T-helper 9 cell (primary cell): ENCODE results near the gene USH1G.
"Not testable (repeated sequence)": the region's sequence is repeated elsewhere in the genome, so short reads cannot be mapped to it uniquely, and the experiment has no call there.

Experiments used
- DNase-seq: peaks from one replicate; pipeline ENCODE4 v3.0.0-alpha.2; 2020
- total RNA-seq, 2 donors: gene quantifications; one replicate each; lab custom pipeline; 2026; lab: John Stamatoyannopoulos, UW

Gene USH1G
- total RNA-seq = 0 reads per million in 2 donors

DNA sequence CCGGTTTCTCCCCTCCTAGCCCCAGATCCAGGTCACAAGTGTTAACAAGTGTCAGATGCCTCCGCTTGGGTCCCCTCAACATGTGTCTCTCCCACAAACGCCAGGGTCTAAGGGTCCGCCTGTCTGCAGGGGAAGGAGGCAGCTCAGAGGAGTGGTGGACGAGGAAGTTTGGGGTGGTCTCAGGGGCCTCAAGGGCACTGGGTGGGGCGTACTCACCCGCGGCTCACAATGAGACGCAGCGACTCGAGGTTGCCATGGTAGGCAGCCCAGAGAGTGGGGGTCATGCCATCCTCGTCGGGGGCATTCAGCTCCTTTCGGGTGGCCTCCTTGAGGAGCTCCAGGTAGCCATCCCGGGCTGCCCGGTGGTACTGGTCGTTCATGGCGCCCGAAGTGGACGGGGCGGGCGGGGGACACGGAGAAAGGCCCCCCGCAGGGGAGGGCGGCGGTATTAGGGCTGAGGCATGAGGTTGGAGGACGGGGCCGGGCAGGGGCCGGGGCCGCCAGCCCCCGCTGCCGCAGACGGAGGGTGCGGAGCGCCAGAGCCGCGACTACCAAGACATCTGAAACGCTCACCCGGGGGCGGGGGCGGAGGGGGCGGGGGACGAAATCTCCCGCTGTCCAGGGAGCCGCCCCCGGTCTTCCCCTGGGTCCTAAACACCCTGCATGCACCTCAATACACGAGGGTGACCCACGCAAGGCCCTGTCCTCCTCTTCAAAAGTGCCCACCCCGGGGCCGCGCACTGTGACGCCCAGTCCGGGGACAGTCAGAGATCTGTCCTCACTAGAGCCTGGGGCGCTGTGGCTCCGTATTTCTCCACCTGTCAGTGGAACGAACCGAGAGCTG lies at the start of gene USH1G:
Gene USH1G, minus strand, starts transcription at position 562 of the 844 bp plus-strand sequence. Its CDS starts 182 bp downstream, at position 380.
- DNase-seq = peak; percentile 15

GRCh38 chr17:74972107-74972972 lies 49.3 kb upstream of the USH1G start, which contains the start of gene HID1:
Gene HID1, minus strand, starts transcription at chr17:74972759. Its CDS starts 103 bp downstream, at chr17:74972656.
- peak; percentile 85 for DNase-seq

DNA sequence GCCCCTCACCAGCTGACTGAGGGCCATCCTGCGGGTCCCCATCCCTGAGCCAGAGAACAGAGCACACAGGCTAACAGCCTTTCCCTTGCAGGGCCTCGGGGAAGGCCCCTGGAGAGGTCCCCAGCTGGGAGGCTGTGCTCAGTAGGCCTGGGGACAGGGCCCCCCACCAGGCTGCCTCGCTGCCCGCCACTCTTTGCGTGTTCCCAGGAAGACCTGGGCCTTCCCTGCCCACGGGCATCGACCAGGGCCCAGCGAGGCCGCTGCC lies 48.7 kb upstream of the USH1G start:
- DNase-seq = no peak

- no peak for DNase-seq
These were observed 48.2 kb upstream of the USH1G start for GRCh38 chr17:74971069-74971841.

DNA sequence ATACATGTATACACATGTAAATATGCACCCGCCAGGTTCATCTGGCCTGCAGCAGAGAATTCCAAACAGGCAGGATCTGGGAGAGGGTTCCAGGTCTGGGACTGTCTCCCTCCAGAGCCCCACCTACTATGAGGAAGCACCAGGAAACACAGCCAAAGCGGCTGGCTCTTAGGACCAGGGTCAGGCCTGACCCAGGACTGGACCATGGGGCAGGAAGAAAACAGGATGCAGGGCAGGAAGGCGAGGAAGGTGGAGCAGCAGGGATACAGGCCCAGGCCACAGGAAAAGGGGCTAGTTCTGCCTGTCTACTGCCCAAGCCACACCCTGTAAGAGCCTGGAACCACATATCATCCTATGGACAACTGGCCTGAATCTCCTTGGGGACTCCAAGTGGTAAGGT lies 47.3 kb upstream of the USH1G start:
- no peak for DNase-seq

DNA sequence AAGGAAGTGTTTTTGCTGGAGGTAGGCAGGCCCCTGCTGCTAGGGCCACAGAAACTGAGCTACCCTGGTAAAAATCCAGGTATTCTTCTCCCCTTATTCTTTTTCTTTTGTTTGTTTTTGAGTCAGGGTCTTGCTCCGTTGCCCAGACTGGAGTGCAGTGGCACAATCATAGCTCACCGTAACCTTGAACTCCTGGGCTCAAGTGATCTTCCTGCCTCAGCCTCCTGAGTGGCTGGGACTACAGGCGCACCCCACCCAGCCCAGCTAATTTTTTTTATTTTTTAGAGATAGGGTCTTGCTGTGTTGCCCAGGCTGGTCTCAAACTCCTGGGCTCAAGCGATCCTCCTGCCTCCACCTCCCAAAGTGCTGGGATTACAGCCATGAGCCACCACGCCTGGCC lies 46.4 kb upstream of the USH1G start:
- DNase-seq = not testable (repeated sequence)

- DNase-seq = no peak
These were observed 45.3 kb upstream of the USH1G start for GRCh38 chr17:74968361-74968780.

DNA sequence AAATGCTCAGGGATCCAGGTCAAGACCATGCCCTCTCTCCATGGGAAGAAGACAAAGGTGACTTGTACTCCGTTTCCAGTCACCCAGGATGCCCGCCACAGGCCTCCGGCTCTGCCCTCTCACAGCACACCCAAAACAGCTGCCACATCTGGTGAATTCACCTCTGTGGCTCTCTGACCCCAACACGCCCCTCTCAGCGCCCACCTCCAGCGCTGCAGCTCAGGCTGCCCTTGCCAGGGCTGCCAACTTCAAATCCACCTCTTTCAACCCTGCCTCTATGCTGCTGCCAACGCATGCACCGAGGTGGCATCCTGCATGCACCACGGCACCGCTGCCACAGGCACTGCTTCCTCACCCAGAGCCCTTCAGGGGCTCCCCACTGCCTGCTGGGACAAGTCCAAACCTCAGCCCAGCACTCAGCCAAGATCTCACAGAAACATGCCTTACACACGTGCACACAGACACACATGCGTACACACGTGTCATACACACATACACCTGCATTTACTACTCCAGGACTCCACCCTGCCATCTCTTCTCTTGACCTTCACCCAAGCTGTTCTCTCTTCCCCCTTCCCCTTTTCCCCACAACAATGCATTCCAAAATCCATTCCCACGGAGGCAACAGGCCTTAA lies 42.0 kb upstream of the USH1G start:
- DNase-seq = no peak

- DNase-seq = no peak
These were observed 41.2 kb upstream of the USH1G start for GRCh38 chr17:74964246-74964761.

DNA sequence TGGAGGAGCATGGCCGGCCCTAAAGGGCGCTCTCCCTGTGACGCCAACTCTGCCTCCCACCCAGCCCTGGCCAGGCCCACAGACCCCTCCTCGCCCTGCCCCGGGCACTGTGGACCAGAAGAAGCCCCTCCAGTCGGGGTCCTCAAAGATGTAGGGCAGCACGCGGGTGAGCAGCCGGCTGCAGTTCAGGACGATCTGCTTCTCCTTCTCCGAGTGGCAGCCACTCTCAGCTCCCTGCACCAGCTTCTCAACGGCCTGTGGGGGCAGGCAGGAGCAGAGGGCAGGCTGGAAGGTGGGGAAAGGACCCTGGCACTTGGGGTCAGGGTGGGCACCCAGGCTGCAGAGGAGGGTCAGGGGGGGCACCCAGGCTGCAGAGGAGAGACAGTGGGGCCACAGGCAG lies 40.6 kb upstream of the USH1G start:
- DNase-seq = no peak

GRCh38 chr17:74962622-74963394 lies 39.8 kb upstream of the USH1G start:
- DNase-seq = no peak

DNA sequence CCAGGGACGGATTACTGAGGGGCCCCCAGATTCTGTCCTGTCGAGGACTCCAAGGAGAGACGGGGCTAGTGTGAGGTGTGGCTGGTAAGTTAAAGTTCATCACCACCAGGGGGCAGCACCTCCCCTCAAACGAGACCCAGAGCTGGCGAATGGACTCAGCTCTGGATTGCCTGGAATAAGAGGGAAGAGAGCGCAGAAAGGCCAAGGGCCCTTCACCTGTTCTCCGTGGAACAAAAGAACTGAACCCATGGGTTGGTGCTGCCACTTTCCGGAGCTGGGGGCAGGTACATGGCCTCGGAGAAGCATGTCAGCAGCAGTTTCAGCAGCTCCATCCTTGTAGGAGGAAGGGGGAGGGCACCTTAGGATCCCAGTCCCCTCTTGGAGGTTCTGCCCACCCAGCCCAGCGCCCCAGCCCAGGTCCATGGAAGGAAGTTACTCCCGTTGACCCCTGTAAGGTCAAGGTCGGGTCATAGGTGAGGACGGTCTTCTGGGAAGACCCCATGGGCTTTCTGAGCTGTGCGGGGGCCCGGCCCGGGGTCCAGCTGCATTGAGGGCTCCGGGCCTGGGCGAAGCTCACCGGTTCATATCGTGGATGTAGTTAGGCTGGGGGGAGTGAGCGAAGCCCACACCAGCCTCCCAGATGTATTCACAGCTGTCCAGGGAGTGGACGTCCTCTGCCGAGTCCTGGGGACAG lies 38.7 kb upstream of the USH1G start:
- DNase-seq = peak; percentile 90

- DNase-seq = peak; percentile 29
These were observed 37.7 kb upstream of the USH1G start for GRCh38 chr17:74960570-74961342.

DNA sequence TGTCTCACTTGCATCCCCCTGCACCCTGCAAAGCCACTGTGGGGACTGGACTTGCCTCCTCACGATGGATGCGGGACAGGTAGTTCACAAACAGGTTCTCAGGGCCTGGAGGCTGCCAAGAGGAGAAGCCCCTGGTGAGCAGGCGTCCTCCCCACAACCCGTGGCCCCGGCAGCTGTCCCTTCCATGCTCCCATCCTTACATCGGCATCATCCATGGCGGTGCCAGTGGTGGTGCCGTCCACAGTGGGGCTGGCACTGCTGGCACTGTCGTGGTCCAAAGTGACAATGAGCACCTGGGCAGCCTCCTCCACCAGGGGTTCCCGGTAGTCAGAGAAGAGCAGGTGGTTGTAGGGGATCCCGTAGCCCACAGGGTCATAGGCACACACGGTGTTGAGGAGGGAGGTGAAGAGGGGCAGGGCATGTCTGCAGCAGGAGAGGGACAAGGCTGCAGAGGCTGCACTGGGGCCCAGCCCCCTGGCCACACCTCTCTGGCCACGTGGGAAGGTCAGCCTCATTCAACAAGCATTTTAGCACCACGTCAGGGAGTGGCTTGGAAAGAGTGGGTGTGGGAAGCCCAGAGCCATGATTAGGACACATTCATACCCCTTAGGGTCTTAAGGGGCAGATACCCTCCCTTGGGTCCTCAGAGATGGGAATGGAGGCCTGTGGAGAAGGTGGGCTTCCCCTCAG lies 36.9 kb upstream of the USH1G start:
- DNase-seq = no peak

- DNase-seq = peak; percentile 79
These were observed 35.1 kb upstream of the USH1G start for GRCh38 chr17:74957935-74958740.

DNA sequence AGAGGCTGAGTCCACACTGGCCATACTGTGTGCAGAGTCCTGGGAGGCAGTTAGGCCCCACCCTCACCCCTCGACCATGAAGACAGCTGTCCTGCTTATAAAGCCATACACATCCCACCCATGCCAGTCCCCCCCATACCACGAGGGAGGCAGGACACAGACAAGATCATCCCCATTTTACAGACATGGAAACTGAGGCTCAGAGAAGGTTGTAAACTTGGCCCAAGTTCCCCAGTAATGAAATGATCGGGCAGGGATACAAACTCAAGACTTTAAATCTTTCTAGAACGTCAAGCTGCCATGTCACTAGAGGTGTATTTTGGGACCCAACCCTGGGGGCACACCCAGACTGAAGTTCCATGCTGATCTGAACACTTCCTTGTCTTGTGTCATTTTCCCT lies 33.0 kb upstream of the USH1G start:
- no peak for DNase-seq

GRCh38 chr17:74954665-74955421 lies 31.8 kb upstream of the USH1G start:
- DNase-seq = no peak

DNA sequence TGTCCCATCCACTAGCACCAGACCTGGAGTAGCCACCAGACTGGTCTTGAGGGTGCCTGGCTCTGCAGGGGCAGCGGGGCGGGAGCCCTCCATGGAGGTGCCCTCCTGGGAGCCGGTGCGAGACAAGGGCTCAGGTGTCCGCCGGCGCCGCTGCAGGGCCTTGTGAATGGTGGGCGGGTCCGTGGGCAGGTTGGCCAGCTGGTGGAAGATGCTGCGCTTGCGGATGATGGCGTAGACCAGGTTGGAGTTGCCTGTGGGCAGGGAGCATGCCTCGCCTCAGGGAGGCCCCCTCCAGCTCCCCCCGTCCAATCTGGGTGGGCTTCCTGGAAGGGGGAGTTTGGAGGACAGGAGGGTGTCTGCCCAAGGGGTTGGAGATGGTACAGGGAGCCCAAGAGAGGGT lies 31.1 kb upstream of the USH1G start:
- no peak for DNase-seq
